Ovary (tissue), 3 donors: ENCODE data around the gene SWT1.

Source experiments
- CTCF ChIP-seq, 3 donors: fragments of 450-650 bp in 2 of 3; fragments of 200-600 bp in 1 of 3; IDR thresholded peaks; one replicate each; pipeline versions ENCODE4 v1.5.1 to v1.8.0; 2016 to 2022; ENCODE audit warnings: antibody characterized with exemption in 3 of 3, mild to moderate bottlenecking in 1 of 3
- POLR2A ChIP-seq: fragments of 450-650 bp; IDR thresholded peaks from one replicate; pipeline ENCODE4 v1.6.1; 2017; ENCODE audit warnings: antibody characterized with exemption, mild to moderate bottlenecking, moderate library complexity
- donor health status: DM: no; HTN: no; CAD: no.

GRCh38 chr1:185297982-185298381 is 141.0 kb downstream of the SWT1 start:
- TF ChIP-seq CTCF (IDR thresholded peaks at IDR 0.05), result no peak
- TF ChIP-seq POLR2A, result no peak
